HEK293 (cell line): Measurements from ENCODE around the gene CDYL2.

Experiments
- ZBTB7A ChIP-seq: fragments of 450-650 bp; formaldehyde crosslinking; IDR thresholded peaks from 2 replicates; pipeline ENCODE4 v1.5.1; 2016; ENCODE audit warnings: low read depth, missing biosample characterization, missing genetic modification characterization
- ZFP3 ChIP-seq: fragments of 450-650 bp; formaldehyde crosslinking; IDR thresholded peaks from 2 replicates; pipeline ENCODE4 v1.5.1; 2016; ENCODE audit warnings: low read depth, missing biosample characterization, missing genetic modification characterization
- ZNF16 ChIP-seq: fragments of 450-650 bp; formaldehyde crosslinking; IDR thresholded peaks from 2 replicates; pipeline ENCODE4 v1.5.1; 2016; ENCODE audit warnings: low read depth, missing biosample characterization, missing genetic modification characterization
- ZNF426 ChIP-seq: fragments of 450-650 bp; formaldehyde crosslinking; IDR thresholded peaks from 2 replicates; pipeline ENCODE4 v1.5.1; 2017; ENCODE audit warnings: missing biosample characterization, missing genetic modification characterization, mild to moderate bottlenecking, inconsistent platforms, moderate library complexity
- ZNF521 ChIP-seq: fragments of 450-650 bp; formaldehyde crosslinking; IDR thresholded peaks from 2 replicates; pipeline ENCODE4 v1.5.1; 2017; ENCODE audit warnings: missing biosample characterization, mild to moderate bottlenecking, missing genetic modification characterization
- ZSCAN23 ChIP-seq: fragments of 450-650 bp; formaldehyde crosslinking; IDR thresholded peaks from 2 replicates; pipeline ENCODE4 v1.5.1; 2016; ENCODE audit warnings: missing biosample characterization, missing genetic modification characterization
- ZXDB ChIP-seq: fragments of 450-650 bp; formaldehyde crosslinking; IDR thresholded peaks from 2 replicates; pipeline ENCODE4 v1.5.1; 2016; ENCODE audit warnings: missing biosample characterization, missing genetic modification characterization
- TF ChIP-seq, protein P1 (sequence below): fragments of 450-650 bp; formaldehyde crosslinking; IDR thresholded peaks from 2 replicates; pipeline ENCODE4 v1.5.1; 2016; ENCODE audit warnings: missing biosample characterization, missing genetic modification characterization
- TF ChIP-seq, protein P2 (sequence below): sonication (generic); formaldehyde crosslinking; IDR thresholded peaks from 2 replicates; pipeline ENCODE4 v1.8.1; 2022; ENCODE audit warnings: mild to moderate bottlenecking, moderate library complexity, missing genetic modification reagents
- TF ChIP-seq, protein P3 (sequence below): fragments of 450-650 bp; formaldehyde crosslinking; IDR thresholded peaks from 2 replicates; pipeline ENCODE4 v1.5.1; 2016; ENCODE audit warnings: missing biosample characterization, missing genetic modification characterization

DNA sequence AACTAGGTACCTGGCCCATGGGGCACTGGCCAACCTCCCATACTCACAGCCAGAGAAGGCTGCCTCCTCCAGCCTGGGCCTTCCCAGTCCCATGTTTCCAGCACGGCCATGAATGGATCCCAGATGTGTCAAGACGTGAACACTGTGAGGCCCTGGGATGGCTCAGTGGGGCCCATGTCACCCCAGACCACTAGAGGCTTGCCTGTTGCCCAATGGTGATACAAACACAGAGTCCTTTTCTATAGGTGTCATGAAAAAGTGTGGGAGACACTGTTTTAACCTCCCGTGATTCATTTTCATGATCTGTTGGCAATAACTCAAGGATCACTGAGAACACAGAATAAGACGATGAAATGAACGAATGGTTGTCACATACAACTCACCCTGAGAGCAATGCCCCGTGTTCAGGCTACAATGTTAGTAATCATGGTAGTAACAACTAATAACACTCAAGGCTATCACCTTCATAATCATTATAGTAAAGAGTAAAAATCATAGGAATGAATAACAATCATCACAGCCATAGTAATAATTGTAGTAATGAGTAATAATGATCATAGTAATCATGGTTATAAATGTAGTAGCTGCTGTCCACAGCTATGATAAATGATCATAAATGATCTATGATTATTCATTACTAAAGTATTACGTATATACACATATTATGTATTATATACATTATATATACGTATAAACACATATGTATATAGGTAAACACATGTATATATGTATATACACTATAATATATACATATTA lies 199.6 kb downstream of the CDYL2 start:
- no peak for TF ChIP-seq ZFP3 (tag by site-specific recombination)
- TF ChIP-seq, protein P1, sequence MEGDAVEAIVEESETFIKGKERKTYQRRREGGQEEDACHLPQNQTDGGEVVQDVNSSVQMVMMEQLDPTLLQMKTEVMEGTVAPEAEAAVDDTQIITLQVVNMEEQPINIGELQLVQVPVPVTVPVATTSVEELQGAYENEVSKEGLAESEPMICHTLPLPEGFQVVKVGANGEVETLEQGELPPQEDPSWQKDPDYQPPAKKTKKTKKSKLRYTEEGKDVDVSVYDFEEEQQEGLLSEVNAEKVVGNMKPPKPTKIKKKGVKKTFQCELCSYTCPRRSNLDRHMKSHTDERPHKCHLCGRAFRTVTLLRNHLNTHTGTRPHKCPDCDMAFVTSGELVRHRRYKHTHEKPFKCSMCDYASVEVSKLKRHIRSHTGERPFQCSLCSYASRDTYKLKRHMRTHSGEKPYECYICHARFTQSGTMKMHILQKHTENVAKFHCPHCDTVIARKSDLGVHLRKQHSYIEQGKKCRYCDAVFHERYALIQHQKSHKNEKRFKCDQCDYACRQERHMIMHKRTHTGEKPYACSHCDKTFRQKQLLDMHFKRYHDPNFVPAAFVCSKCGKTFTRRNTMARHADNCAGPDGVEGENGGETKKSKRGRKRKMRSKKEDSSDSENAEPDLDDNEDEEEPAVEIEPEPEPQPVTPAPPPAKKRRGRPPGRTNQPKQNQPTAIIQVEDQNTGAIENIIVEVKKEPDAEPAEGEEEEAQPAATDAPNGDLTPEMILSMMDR (tag by site-specific recombination) = no peak
- no peak for TF ChIP-seq ZNF426
- TF ChIP-seq, protein P2, sequence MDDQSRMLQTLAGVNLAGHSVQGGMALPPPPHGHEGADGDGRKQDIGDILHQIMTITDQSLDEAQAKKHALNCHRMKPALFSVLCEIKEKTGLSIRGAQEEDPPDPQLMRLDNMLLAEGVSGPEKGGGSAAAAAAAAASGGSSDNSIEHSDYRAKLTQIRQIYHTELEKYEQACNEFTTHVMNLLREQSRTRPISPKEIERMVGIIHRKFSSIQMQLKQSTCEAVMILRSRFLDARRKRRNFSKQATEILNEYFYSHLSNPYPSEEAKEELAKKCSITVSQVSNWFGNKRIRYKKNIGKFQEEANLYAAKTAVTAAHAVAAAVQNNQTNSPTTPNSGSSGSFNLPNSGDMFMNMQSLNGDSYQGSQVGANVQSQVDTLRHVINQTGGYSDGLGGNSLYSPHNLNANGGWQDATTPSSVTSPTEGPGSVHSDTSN (CRISPR knock-in tag) = no peak
- TF ChIP-seq ZNF16 = no peak
- TF ChIP-seq ZNF521 (tag by site-specific recombination) = no peak
- TF ChIP-seq ZSCAN23 (tag by site-specific recombination) = no peak
- TF ChIP-seq ZXDB (tag by site-specific recombination) = no peak
- no peak for TF ChIP-seq ZBTB7A (tag by site-specific recombination)
- TF ChIP-seq, protein P3, sequence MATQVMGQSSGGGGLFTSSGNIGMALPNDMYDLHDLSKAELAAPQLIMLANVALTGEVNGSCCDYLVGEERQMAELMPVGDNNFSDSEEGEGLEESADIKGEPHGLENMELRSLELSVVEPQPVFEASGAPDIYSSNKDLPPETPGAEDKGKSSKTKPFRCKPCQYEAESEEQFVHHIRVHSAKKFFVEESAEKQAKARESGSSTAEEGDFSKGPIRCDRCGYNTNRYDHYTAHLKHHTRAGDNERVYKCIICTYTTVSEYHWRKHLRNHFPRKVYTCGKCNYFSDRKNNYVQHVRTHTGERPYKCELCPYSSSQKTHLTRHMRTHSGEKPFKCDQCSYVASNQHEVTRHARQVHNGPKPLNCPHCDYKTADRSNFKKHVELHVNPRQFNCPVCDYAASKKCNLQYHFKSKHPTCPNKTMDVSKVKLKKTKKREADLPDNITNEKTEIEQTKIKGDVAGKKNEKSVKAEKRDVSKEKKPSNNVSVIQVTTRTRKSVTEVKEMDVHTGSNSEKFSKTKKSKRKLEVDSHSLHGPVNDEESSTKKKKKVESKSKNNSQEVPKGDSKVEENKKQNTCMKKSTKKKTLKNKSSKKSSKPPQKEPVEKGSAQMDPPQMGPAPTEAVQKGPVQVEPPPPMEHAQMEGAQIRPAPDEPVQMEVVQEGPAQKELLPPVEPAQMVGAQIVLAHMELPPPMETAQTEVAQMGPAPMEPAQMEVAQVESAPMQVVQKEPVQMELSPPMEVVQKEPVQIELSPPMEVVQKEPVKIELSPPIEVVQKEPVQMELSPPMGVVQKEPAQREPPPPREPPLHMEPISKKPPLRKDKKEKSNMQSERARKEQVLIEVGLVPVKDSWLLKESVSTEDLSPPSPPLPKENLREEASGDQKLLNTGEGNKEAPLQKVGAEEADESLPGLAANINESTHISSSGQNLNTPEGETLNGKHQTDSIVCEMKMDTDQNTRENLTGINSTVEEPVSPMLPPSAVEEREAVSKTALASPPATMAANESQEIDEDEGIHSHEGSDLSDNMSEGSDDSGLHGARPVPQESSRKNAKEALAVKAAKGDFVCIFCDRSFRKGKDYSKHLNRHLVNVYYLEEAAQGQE (tag by site-specific recombination) = no peak
